ENCODE results near the gene CALML4.
"Not testable (repeated sequence)": the region's sequence is repeated elsewhere in the genome, so short reads cannot be mapped to it uniquely, and the experiment has no call there.

CALML4 gene

DNA sequence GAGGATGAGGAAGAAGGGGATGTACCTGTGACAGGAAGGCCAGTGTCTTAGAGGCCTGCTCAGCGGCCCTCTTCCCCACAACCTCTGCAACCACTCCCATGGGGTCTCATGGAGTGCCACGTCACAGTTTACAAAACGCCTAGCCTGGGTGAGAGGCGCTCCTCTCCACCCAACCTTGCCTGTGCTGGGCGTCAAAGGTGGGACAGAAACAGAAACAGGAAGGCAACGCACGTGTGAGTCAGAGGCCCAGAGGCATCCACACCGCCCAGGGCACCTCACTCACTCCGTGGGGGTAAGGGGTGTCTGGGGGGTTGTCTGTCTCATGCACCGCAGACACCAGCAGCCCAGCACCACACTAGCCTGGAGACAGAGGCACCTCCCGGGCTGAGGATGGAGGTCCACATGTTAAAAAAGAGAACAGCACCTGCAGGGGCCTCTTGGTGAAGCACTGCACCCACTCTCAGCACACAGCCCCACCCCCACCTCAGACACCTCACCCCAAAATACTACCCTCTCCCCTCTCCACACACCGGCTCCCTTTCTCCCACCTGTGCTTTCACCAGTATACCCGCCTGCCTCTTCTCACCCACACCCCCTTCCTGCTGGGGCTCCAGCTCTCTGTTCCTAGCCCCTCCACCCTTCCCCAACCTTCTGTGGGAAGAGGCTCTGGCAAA, 4.7 kb upstream of the CALML4 start:
- no peak for TF ChIP-seq POLR2AphosphoS5 (IDR thresholded peaks at IDR 0.05; ENCODE audit: low read depth, low read length)
- no peak for TF ChIP-seq TAF1 (IDR thresholded peaks at IDR 0.05; ENCODE audit: borderline replicate concordance, low read depth, low read length)
- no peak for TF ChIP-seq POLR2A (IDR thresholded peaks at IDR 0.05; ENCODE audit: low read depth, low read length)
- peak; percentile 61 for DNase-seq (ENCODE audit: insufficient read length)
- FAIRE-seq, result peak; percentile 92

GRCh38 chr15:68209272-68209671, 4.1 kb upstream of the CALML4 start:
- DNase-seq (ENCODE audit: insufficient read length), result no peak
- no peak for TF ChIP-seq POLR2A (IDR thresholded peaks at IDR 0.05; ENCODE audit: low read depth, low read length)
- TF ChIP-seq POLR2AphosphoS5 (IDR thresholded peaks at IDR 0.05; ENCODE audit: low read depth, low read length), result no peak
- TF ChIP-seq TAF1 (IDR thresholded peaks at IDR 0.05; ENCODE audit: borderline replicate concordance, low read depth, low read length), result no peak
- FAIRE-seq, result no peak

- TF ChIP-seq POLR2A (IDR thresholded peaks at IDR 0.05; ENCODE audit: low read depth, low read length) (no peak), TAF1 (IDR thresholded peaks at IDR 0.05; ENCODE audit: borderline replicate concordance, low read depth, low read length) (no peak), POLR2AphosphoS5 (IDR thresholded peaks at IDR 0.05; ENCODE audit: low read depth, low read length) (no peak)
- DNase-seq (ENCODE audit: insufficient read length), result no peak
- FAIRE-seq, result peak; percentile 78
Measured at GRCh38 chr15:68208636-68209240, 3.6 kb upstream of the CALML4 start.

- FAIRE-seq (no peak), DNase-seq (ENCODE audit: insufficient read length) (no peak)
- TF ChIP-seq POLR2A (IDR thresholded peaks at IDR 0.05; ENCODE audit: low read depth, low read length), result no peak
- no peak for TF ChIP-seq POLR2AphosphoS5 (IDR thresholded peaks at IDR 0.05; ENCODE audit: low read depth, low read length)
- no peak for TF ChIP-seq TAF1 (IDR thresholded peaks at IDR 0.05; ENCODE audit: borderline replicate concordance, low read depth, low read length)
Measured at GRCh38 chr15:68208136-68208535, 3.0 kb upstream of the CALML4 start.

GRCh38 chr15:68207176-68207935, 2.2 kb upstream of the CALML4 start:
- no peak for TF ChIP-seq TAF1 (IDR thresholded peaks at IDR 0.05; ENCODE audit: borderline replicate concordance, low read depth, low read length)
- FAIRE-seq (no peak), DNase-seq (ENCODE audit: insufficient read length) (no peak)

DNA sequence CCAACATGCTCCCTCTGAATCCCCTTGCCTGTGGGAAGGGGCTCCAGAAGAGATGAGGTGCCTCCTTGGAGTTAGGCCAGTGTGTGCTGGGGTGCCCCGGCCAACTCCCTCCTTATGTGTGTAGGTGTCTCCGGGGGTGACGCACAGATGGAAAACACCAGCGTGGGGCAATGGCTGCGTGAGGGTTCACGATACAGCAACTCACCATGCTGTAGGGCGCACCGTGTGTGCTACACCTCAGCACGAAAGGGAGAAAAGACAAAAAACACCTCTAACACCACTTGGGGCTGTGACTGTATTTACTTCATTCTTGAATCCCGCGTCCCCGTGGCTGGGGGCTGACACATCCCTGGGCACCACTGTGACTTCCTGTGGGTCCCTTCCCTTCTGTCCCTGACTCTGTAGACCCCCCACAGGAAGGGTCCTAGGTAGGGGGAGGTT, 1.6 kb upstream of the CALML4 start:
- FAIRE-seq (no peak), DNase-seq (ENCODE audit: insufficient read length) (no peak)
- no peak for TF ChIP-seq TAF1 (IDR thresholded peaks at IDR 0.05; ENCODE audit: borderline replicate concordance, low read depth, low read length)
- no peak for TF ChIP-seq POLR2AphosphoS5 (IDR thresholded peaks at IDR 0.05; ENCODE audit: low read depth, low read length)
- TF ChIP-seq POLR2A (IDR thresholded peaks at IDR 0.05; ENCODE audit: low read depth, low read length), result no peak

DNA sequence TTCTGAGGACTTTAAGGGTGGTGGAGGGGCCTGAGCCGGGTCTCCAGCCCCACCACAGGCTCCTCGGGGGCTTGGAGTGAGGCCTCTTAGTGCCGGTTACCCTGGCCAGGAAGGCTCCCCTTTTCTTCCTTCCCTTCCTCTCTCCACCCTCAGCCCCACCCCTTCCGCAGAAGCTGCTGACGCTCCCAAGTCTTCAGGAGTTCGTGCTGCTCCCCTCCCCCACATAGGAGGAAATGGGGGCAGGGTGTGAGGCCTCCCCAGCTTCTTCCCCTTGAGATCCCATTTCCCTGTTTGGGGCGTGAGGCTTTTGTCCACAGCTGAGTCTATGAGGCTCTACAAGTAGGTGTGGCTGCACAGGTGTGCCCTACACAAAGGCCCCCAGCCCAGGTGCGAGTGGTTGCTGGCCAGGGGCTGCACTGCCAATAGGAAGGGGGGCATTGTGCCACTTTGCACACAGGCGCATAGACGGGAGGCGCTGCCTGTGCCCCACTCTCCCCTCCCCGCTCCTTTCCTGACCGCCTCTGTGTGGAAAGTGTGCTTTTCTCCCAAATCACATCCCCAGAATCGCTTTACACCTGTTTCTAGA, 915 bp upstream of the CALML4 start:
- FAIRE-seq (no peak), DNase-seq (ENCODE audit: insufficient read length) (no peak)
- TF ChIP-seq TAF1 (IDR thresholded peaks at IDR 0.05; ENCODE audit: borderline replicate concordance, low read depth, low read length) (no peak), POLR2AphosphoS5 (IDR thresholded peaks at IDR 0.05; ENCODE audit: low read depth, low read length) (no peak), POLR2A (IDR thresholded peaks at IDR 0.05; ENCODE audit: low read depth, low read length) (no peak)

DNA sequence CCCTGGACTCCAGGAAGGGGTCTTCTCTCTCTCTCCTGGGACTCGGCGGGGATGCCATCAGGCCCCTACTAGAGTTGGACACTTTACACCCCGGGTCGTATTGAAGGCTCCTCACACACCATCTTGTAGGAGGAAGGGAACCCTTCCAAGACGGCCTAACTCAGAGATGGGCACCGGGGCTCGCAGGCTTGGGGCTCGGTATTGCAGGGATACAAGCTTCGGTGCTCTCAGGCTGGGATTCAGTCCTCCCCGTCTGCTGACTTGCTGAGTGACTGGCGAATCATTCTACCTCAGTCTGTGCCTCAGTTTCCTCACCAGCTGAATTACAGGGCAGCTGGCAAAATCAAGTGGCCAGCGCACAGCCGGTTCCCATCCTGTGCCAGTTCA, 419 bp upstream of the CALML4 start:
- FAIRE-seq (no peak), DNase-seq (ENCODE audit: insufficient read length) (no peak)
- TF ChIP-seq POLR2AphosphoS5 (IDR thresholded peaks at IDR 0.05; ENCODE audit: low read depth, low read length) (no peak; the same call in 1 of the 2 replicates), TAF1 (IDR thresholded peaks at IDR 0.05; ENCODE audit: borderline replicate concordance, low read depth, low read length) (no peak), POLR2A (IDR thresholded peaks at IDR 0.05; ENCODE audit: low read depth, low read length) (no peak)

DNA sequence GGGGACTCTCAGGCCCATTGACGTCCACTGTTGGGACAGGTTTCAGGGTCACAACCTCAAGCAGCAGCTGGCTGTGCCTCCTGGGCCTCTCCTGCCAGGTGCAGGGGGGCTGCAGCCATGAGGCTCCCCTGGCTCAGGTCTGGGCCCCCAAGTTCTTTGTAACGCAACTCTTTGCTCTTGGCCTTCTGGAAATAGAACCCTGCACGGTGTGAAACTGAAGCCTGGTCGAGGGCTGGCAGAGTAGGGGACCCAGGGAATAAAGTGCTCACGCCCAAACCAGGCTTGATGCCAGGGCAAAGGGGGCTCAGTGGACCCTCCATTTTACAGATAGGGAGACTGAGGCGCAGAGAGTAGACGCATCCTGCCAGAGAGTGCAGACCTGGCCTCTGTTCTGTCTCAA, 771 bp downstream of the CALML4 start:
- FAIRE-seq (no peak), DNase-seq (ENCODE audit: insufficient read length) (no peak)
- TF ChIP-seq TAF1 (IDR thresholded peaks at IDR 0.05; ENCODE audit: borderline replicate concordance, low read depth, low read length) (no peak), POLR2AphosphoS5 (IDR thresholded peaks at IDR 0.05; ENCODE audit: low read depth, low read length) (no peak), POLR2A (IDR thresholded peaks at IDR 0.05; ENCODE audit: low read depth, low read length) (no peak)

- TF ChIP-seq POLR2A (IDR thresholded peaks at IDR 0.05; ENCODE audit: low read depth, low read length) (no peak), TAF1 (IDR thresholded peaks at IDR 0.05; ENCODE audit: borderline replicate concordance, low read depth, low read length) (no peak), POLR2AphosphoS5 (IDR thresholded peaks at IDR 0.05; ENCODE audit: low read depth, low read length) (no peak)
- FAIRE-seq (no peak), DNase-seq (ENCODE audit: insufficient read length) (no peak)
Measured at GRCh38 chr15:68203956-68204355, 1.2 kb downstream of the CALML4 start.

DNA sequence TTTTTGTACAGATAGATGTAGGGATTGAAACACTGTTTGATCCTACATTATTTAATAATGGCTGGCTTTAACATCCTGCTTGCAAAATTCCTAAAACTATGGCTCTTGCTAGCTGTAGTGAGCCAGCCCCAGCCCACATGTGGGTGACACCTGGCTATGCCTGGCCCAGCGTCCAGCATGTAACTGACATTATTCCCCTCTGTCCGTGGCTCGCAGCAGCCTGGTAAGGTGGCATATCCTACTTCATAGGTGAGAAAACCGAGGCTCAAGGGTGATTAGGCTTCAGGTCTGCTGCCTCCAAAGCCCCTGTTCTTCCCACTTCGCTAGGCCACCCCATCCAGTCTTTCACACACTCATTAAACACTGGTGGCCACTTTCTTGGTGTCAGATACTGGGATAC, 1.6 kb downstream of the CALML4 start:
- no peak for DNase-seq (ENCODE audit: insufficient read length)
- TF ChIP-seq TAF1 (IDR thresholded peaks at IDR 0.05; ENCODE audit: borderline replicate concordance, low read depth, low read length), result no peak
- no peak for FAIRE-seq

DNA sequence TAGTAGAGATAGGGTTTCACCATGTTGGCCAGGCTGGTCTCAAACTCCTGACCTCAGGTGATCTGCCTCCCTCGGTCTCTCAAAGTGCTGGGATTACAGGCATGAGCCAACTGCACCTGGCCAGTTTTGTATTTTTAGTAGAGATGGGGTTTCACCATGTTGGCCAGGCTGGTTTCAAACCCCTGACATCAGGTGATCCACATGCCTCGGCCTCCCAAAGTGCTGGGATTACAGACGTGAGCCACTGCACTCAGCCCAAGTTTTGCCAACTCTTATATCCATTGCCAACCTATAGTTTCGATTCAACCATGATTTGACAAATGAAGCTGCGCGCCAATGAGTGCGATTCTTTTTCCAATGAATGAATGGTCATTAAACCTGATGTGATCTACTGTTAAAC, 2.1 kb downstream of the CALML4 start:
- not testable (repeated sequence) for DNase-seq (ENCODE audit: insufficient read length)

More for the DNA sequence above, 2.1 kb downstream of the CALML4 start:
- FAIRE-seq, result not testable (repeated sequence)

Measured in GM12892 (cell line).